ENCODE data around the gene TOX3.

TOX3 gene

GRCh38 chr16:52437277-52437670 is 109.7 kb downstream of the TOX3 start:
- intact Hi-C loops (cut with DNase I; ENCODE audit: low total_unique reads), result no loop called here
- H3K4me1 ChIP-seq, result no peaks in the 10 kb centered on the region
- peaks cover 0 to 4% (median 4%) of the 10 kb centered on the region in 3 donors for H3K9me3 ChIP-seq
- TF ChIP-seq CTCF (IDR thresholded peaks at IDR 0.05), result no peak
- no peak overlapping the region for H3K27ac ChIP-seq
- no peak for DNase-seq
- H3K27me3 ChIP-seq, result no peaks in the 10 kb centered on the region
- H3K4me3 ChIP-seq, result no peak overlapping the region
- H3K36me3 ChIP-seq, result no peaks in the 10 kb centered on the region

- no peak for TF ChIP-seq CTCF (IDR thresholded peaks at IDR 0.05)
- no peaks in the 10 kb centered on the region for H3K36me3 ChIP-seq
- DNase-seq, result no peak
- no peaks in the 10 kb centered on the region for H3K27me3 ChIP-seq
- intact Hi-C loops (cut with DNase I; ENCODE audit: low total_unique reads), result no loop called here
- H3K27ac ChIP-seq, result no peak overlapping the region
- H3K9me3 ChIP-seq, result peaks cover 0 to 4% (median 4%) of the 10 kb centered on the region in 3 donors
- no peak overlapping the region for H3K4me3 ChIP-seq
- H3K4me1 ChIP-seq, result no peaks in the 10 kb centered on the region
These were observed 110.3 kb downstream of the TOX3 start for GRCh38 chr16:52436339-52437276.

- no peak for TF ChIP-seq CTCF (IDR thresholded peaks at IDR 0.05)
- Histone ChIP-seq H3K27ac (no peak overlapping the region), H3K27me3 (no peaks in the 10 kb centered on the region), H3K4me1 (no peaks in the 10 kb centered on the region), H3K4me3 (no peak overlapping the region), H3K9me3 (no peaks in the 10 kb centered on the region), H3K36me3 (no peaks in the 10 kb centered on the region)
- no peak for DNase-seq
- intact Hi-C loops (cut with DNase I; ENCODE audit: low total_unique reads), result no loop called here
These were observed 112.7 kb downstream of the TOX3 start for GRCh38 chr16:52434224-52434623.

- TF ChIP-seq CTCF (IDR thresholded peaks at IDR 0.05), result no peak
- Histone ChIP-seq H3K36me3 (no peaks in the 10 kb centered on the region), H3K27ac (no peak overlapping the region), H3K4me3 (no peak overlapping the region), H3K4me1 (no peaks in the 10 kb centered on the region), H3K9me3 (no peaks in the 10 kb centered on the region), H3K27me3 (no peaks in the 10 kb centered on the region)
- intact Hi-C loops (cut with DNase I; ENCODE audit: low total_unique reads), result no loop called here
- no peak for DNase-seq
These were observed 113.3 kb downstream of the TOX3 start for GRCh38 chr16:52433643-52434042.

- Histone ChIP-seq H3K36me3 (no peaks in the 10 kb centered on the region), H3K9me3 (no peaks in the 10 kb centered on the region), H3K4me1 (no peaks in the 10 kb centered on the region), H3K4me3 (no peak overlapping the region), H3K27ac (no peak overlapping the region), H3K27me3 (no peaks in the 10 kb centered on the region)
- intact Hi-C loops (cut with DNase I; ENCODE audit: low total_unique reads), result no loop called here
- TF ChIP-seq CTCF (IDR thresholded peaks at IDR 0.05), result no peak
- DNase-seq, result no peak
These were observed 122.4 kb downstream of the TOX3 start for GRCh38 chr16:52424591-52424990.
